NCI-H128 (cell line): ENCODE results near the gene SPTLC3.

Experiments used
- DNase-seq: peaks from one replicate; lab custom pipeline; 2025; ENCODE audit not compliant: unreplicated experiment; lab: John Stamatoyannopoulos, UW

Gene SPTLC3

DNA sequence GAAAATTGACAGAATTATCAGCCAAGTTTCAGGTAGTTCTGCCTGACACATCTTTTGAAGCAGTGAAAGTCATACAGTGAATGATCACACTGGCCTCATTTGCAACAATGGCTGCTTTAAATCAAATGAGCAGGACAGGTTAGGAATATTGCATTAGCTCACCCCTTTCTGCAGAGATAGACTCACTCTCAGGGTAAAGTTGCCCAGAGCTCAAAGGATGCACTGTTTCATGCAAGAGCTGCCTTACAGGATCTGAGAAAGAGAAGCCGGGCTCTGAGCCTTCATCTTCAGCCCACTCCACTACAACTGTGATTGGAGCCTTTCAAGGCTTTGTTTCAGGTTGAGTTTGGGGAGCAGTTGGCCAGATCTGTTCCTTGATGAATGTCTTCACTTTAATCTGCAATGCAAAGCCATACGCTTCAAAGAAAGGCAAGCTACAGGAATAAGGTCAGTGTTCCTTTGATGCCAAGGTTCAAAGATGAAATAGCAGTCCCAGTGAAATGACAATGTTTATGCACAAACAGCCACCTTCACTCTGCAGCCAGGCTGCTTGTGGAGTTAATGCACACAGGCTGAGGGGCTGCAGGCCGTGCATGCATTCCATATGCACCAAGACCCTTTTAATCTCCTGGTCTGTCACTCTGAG is 121.4 kb downstream of the SPTLC3 start:
- no peak for DNase-seq

GRCh38 chr20:13130707-13131103 is 121.9 kb downstream of the SPTLC3 start:
- DNase-seq, result no peak

DNA sequence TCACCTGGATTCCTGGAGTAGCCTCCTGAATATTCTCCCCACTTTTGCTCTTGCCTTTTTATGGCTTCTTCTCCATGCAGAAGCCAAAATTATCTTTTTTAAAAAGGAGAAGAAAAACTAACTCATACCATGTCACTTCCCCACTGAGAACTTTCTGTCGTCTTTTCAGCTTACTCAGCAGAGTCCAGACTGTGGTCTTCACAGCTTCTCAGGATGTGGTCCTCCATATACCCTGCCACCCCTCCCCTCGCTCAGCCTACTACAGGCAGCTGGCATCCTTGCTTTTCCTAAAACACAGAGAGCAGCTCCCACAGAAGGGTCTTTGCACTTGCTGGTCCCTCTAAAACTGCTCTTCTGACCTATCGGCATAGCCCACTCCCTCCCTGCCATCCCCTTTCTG is 122.9 kb downstream of the SPTLC3 start:
- DNase-seq, result no peak

- no peak for DNase-seq
Measured at GRCh38 chr20:13139459-13140150, 130.8 kb downstream of the SPTLC3 start.

- no peak for DNase-seq
Measured at GRCh38 chr20:13140201-13140600, 131.4 kb downstream of the SPTLC3 start.

DNA sequence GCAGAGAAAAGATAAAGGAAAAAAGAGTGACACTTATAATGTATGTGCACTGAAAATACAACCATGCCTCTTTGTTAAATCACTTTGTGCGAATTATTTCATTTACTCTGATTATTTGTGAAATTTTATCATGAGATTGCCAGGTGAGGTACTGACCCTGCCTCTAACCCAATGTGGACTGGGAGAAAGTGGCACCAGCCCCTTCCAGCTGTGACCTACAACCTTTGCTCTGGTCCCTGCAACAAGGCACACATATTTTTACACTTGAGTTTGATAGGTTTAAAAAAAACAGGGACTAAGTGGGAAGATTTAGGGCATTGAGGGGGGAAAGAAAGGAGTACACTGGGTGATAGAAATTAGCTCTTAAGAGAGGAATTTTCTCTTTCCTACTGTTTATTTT is 132.0 kb downstream of the SPTLC3 start:
- no peak for DNase-seq

- peak; percentile 9 for DNase-seq
Measured at GRCh38 chr20:13141546-13141945, 132.8 kb downstream of the SPTLC3 start.

GRCh38 chr20:13142143-13142542 is 133.4 kb downstream of the SPTLC3 start:
- no peak for DNase-seq

GRCh38 chr20:13147071-13147963 is 138.5 kb downstream of the SPTLC3 start:
- no peak for DNase-seq

DNA sequence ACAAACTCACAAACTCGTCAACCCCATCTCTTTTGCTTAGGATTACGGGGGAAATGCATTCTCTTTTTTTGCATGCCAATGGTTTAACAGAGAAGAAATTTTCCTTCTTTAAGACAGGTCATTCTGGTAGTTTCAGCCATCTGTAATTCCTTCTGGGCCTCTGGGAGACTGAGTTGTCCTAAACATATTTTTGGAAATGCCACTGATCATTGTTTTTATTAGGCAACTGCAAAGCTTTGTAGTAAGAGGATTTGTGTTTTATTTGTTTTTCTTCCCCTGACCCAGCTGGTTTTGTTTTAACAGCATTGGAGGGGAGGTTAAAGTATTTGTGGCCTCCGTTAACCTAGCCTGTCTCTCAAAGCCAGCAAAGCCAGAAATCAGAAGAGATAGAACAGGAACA is 139.2 kb downstream of the SPTLC3 start:
- DNase-seq, result no peak

GRCh38 chr20:13148402-13148801 is 139.6 kb downstream of the SPTLC3 start:
- DNase-seq, result no peak

- no peak for DNase-seq
Measured at GRCh38 chr20:13148961-13149360, 140.2 kb downstream of the SPTLC3 start.

DNA sequence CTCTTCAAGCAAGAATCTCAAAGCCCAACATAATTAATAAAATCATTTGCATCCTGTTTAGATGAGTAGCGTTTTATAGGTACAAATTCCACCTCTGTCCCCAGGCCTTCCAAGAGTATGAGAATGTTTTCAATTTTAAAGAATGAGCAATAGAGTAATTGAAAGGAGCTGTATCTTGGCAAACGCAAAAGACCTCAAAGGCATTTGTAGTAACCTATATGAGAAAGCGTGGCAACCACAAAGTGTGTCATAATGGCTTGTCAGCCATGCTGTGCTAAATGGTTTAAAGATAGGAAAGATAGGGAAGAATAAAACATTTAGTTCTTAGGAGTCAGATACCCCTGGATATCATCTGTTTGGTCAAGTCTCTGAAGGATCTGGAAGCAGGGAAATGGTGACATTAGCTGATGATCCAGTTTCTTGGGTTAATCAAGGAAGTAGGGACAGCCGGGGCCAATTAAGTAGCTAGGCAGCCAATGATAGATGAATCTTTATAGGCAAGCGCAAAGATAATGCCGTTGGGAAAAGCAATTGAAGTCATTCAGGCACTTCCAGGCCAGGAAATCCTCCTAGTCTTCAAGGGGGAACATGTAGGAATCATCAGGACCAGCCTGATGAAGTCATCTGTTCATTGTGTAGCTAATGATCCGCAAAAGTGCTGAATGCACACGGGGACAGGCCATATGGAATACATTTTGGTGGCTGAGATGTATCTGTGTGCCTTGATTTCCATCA is 140.8 kb downstream of the SPTLC3 start:
- DNase-seq, result no peak

DNA sequence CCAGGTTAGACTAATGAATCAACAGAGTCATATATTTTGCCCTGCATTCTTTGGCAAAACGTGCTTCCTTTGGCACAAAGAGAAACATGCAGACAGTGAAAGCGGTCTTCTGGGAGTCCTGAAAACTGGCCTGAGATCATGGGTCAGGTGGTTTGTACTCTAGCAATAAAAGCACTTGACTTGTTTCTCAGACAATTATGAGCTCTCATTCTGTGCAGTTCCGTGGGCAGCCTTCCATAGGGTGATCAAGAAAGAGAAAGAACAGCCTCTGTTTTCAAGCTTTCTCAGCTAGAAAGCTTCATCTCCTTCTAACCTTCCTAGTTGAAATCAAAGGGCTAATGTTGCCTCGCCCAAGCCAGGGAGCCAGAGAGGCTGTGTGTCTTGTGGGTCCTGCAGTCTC is 149.6 kb downstream of the SPTLC3 start:
- no peak for DNase-seq

- DNase-seq, result no peak
Measured at GRCh38 chr20:13159889-13160288, 151.1 kb downstream of the SPTLC3 start.

GRCh38 chr20:13165203-13165602 is 156.4 kb downstream of the SPTLC3 start:
- DNase-seq, result no peak

DNA sequence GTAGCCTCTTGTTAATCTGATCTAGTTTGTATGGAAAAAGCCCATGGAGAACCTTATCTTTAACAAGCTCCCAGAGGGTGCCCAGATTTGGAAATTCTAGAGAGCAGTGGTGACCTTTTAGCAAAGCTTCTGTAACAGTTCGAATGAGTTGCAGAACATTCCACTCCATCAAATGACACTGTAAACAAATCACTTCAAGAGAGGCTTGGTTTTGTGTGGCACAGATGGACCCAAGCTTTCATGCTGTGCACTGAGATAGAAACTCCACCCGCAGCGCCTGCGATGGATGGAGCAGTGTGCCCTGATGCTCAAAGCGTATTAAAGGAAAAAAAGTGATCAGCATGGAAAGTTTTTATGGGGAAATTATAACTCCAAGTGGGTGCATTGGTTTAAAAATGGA is 157.2 kb downstream of the SPTLC3 start:
- DNase-seq, result no peak

GRCh38 chr20:13166437-13166836 is 157.7 kb downstream of the SPTLC3 start:
- DNase-seq, result no peak

DNA sequence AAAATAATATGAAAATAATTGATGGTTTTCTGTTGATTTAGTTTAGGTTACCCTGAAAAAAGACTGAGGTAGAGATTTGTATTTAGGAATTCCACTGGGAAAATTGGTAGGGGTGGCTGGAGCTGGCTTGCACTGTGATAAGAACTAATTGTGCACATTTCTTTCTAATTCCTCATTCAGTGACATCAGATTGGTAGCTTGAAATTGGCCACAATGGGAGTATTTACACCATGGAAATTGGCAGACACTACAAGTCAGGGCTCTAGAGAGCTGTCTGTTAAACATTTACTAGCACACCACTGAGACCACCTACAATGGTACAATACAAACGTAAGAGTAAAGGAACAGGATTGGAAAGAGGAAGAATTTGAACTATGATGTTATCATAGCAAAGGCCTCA is 160.3 kb downstream of the SPTLC3 start:
- DNase-seq, result no peak

DNA sequence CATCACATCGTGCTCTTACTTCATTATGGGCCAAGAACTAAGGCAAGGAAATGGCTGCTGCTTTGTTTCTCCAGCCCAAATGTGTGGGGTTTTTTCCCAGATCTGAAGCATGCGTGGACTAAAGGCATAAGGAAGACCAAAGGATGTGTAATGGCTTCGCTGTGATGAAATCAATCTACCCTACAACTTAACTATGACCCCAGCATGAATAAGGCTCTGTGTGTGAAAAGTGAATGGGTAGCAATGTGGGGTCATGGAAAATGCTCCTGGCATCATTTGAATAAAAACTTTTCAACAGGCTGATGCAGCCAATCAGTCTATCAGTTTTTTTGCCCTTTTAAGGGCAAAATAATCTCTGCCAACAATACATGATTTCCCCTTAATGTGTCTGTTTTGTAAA is 162.0 kb downstream of the SPTLC3 start:
- DNase-seq, result no peak

GRCh38 chr20:13173201-13173600 is 164.4 kb downstream of the SPTLC3 start:
- no peak for DNase-seq
